Gastrocnemius medialis (tissue), 4 donors: ENCODE results near the gene MTCL1. TPM values are rescaled to one million over a fixed set of nuclear protein-coding genes. Genes with fewer than 3 reads are reported as not detected.

Experiments
- ATAC-seq, 2 donors: fragments of 150-250 bp; one replicate each; pipeline ENCODE4 v1.9.1; 2016
- DNase-seq, 2 donors: peaks; one replicate each; pipeline ENCODE4 v3.0.0-alpha.2; 2019
- H3K27ac ChIP-seq, 4 donors: fragments of 200-600 bp; sonication (generic); 1 replicate in 1 of 4; 2 replicates in 3 of 4; pipeline ENCODE4 v1.5.1; 2016 to 2018; ENCODE audit warnings: mild to moderate bottlenecking in 2 of 4, moderate library complexity in 1 of 4
- H3K27me3 ChIP-seq, 3 donors: fragments of 200-600 bp; sonication (generic) in 2 of 3; 1 replicate in 1 of 3; 2 replicates in 2 of 3; pipeline versions ENCODE4 v1.5.1 to v1.6.0; 2016 to 2019; ENCODE audit warnings: mild to moderate bottlenecking in 1 of 3, moderate library complexity in 1 of 3
- H3K36me3 ChIP-seq, 2 donors: fragments of 200-600 bp; sonication (generic) in 1 of 2; one replicate each; pipeline ENCODE4 v1.5.1; 2017 to 2018
- H3K4me1 ChIP-seq, 2 donors: fragments of 200-600 bp; sonication (generic) in 1 of 2; one replicate each; pipeline ENCODE4 v1.5.1; 2016 to 2017; ENCODE audit warnings: mild to moderate bottlenecking in 2 of 2
- H3K4me3 ChIP-seq, 4 donors: fragments of 200-600 bp; sonication (generic) in 3 of 4; 1 replicate in 1 of 4; 2 replicates in 3 of 4; pipeline ENCODE4 v1.5.1; 2016 to 2019; ENCODE audit warnings: mild to moderate bottlenecking in 2 of 4
- H3K9me3 ChIP-seq, 3 donors: fragments of 200-600 bp; sonication (generic) in 2 of 3; 1 replicate in 1 of 3; 2 replicates in 2 of 3; pipeline ENCODE4 v1.5.1; 2016 to 2019
- CTCF ChIP-seq, 5 experiments: fragments of 450-650 bp in 3 of 5; fragments of 200-600 bp in 2 of 5; sonication (generic) in 2 of 5; IDR thresholded peaks in 4 of 5; conservative IDR thresholded peaks in 1 of 5; 1 replicate in 4 of 5; 2 replicates in 1 of 5; pipeline ENCODE4 v1.5.1; 2016 to 2019; ENCODE audit warnings: antibody characterized with exemption in 5 of 5, mild to moderate bottlenecking in 3 of 5, moderate library complexity in 3 of 5
- POLR2A ChIP-seq, 2 donors: fragments of 450-650 bp; IDR thresholded peaks; one replicate each; pipeline ENCODE4 v1.6.1; 2017; ENCODE audit warnings: antibody characterized with exemption in 2 of 2, mild to moderate bottlenecking in 2 of 2, moderate library complexity in 2 of 2
- in situ Hi-C, 4 donors: fragments of 200-750 bp; cut with MboI; loops; one replicate each; pipeline versions ENCODE4 v1.15.0 to v1.8.0; 2017; ENCODE audit warnings: low sequenced_read_pairs in 4 of 4
- intact Hi-C: fragments of 100-400 bp; cut with DNase I; formaldehyde crosslinking; loops from one replicate; pipeline ENCODE4 v1.15.1; 2023; ENCODE audit warnings: low total_unique reads
- total RNA-seq, 4 donors: library from RNA; depleted of rRNA; stranded (reverse); fragments of >200 nt; gene quantifications; one replicate each; pipeline versions ENCODE4 v1.1.0 to v1.2.3, GENCODE V29; 2016

Gene MTCL1
- total RNA-seq, 4 donors from 2014 or later, result 2.0 to 8.6 (median 3.5) TPM

DNA sequence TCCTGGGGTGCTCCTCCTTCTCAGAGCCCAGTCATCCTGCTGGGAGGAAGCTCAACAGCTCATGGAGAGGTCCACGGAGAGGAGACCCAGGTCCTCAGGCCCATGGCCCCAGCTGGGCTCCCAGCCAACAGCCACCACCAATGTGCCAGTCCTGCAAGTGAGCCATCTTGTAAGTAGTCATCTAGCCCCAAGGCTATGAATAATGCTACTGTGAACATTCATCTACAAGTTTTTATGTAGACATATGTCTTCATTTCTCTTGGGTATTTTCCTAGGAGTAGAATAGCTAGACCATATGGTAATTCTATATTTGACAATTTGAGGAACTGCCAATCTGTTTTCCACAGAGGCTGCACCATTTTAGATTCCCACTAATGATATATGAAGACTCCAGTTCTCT is 166.1 kb downstream of the MTCL1 start:
- in situ Hi-C loops, result no loop called here
- ATAC-seq (no peak), DNase-seq (no peak)
- intact Hi-C loops, result no loop called here
- H3K27ac ChIP-seq, result no peak overlapping the region
- H3K27me3 ChIP-seq, result no peaks in the 10 kb centered on the region
- H3K4me1 ChIP-seq, result no peaks in the 10 kb centered on the region
- no peaks in the 10 kb centered on the region for H3K36me3 ChIP-seq
- no peaks in the 10 kb centered on the region for H3K9me3 ChIP-seq
- no peak overlapping the region for H3K4me3 ChIP-seq
- TF ChIP-seq POLR2A (IDR thresholded peaks at IDR 0.05), result no peak
- TF ChIP-seq CTCF (IDR thresholded peaks at IDR 0.05 in 4 of 5, conservative IDR thresholded peaks at IDR 0.05 in 1 of 5), result no peak

GRCh38 chr18:8874872-8875271 is 169.5 kb downstream of the MTCL1 start:
- Histone ChIP-seq H3K4me1 (no peaks in the 10 kb centered on the region), H3K27ac (no peak overlapping the region), H3K4me3 (no peak overlapping the region), H3K9me3 (no peaks in the 10 kb centered on the region), H3K27me3 (no peaks in the 10 kb centered on the region), H3K36me3 (no peaks in the 10 kb centered on the region)
- ATAC-seq (no peak), DNase-seq (no peak)
- TF ChIP-seq POLR2A (IDR thresholded peaks at IDR 0.05) (no peak), CTCF (IDR thresholded peaks at IDR 0.05 in 4 of 5, conservative IDR thresholded peaks at IDR 0.05 in 1 of 5) (no peak)
- intact Hi-C loops, result no loop called here
- in situ Hi-C loops, result no loop called here

GRCh38 chr18:8876887-8877286 is 171.5 kb downstream of the MTCL1 start:
- H3K9me3 ChIP-seq, result no peaks in the 10 kb centered on the region
- DNase-seq (no peak), ATAC-seq (no peak)
- H3K4me3 ChIP-seq, result no peak overlapping the region
- intact Hi-C loops (no loop called here), in situ Hi-C loops (no loop called here)
- H3K27me3 ChIP-seq, result no peaks in the 10 kb centered on the region
- H3K36me3 ChIP-seq, result no peaks in the 10 kb centered on the region
- H3K27ac ChIP-seq, result no peak overlapping the region
- no peaks in the 10 kb centered on the region for H3K4me1 ChIP-seq
- TF ChIP-seq CTCF (IDR thresholded peaks at IDR 0.05 in 4 of 5, conservative IDR thresholded peaks at IDR 0.05 in 1 of 5) (no peak), POLR2A (IDR thresholded peaks at IDR 0.05) (no peak)

- intact Hi-C loops (no loop called here), in situ Hi-C loops (no loop called here)
- TF ChIP-seq POLR2A (IDR thresholded peaks at IDR 0.05) (no peak), CTCF (IDR thresholded peaks at IDR 0.05 in 4 of 5, conservative IDR thresholded peaks at IDR 0.05 in 1 of 5) (no peak)
- no peak for DNase-seq
- no peaks in the 10 kb centered on the region for H3K36me3 ChIP-seq
- ATAC-seq, result no peak
- no peak overlapping the region for H3K4me3 ChIP-seq
- H3K27ac ChIP-seq, result no peak overlapping the region
- no peaks in the 10 kb centered on the region for H3K4me1 ChIP-seq
- no peaks in the 10 kb centered on the region for H3K27me3 ChIP-seq
- H3K9me3 ChIP-seq, result no peaks in the 10 kb centered on the region
These were observed 175.7 kb downstream of the MTCL1 start for GRCh38 chr18:8881103-8881502.

Other genes with a start within 250 kb of the MTCL1 start
- 100 to 1,000 TPM; 152 to 243 (median 213) TPM for gene RAB12, start 96.1 kb upstream of the MTCL1 start, total RNA-seq